T-helper 2 cell treated with Interferon-gamma antibody and Interleukin-4, amounts not matched to agents 5 μg/mL and 100 μg/mL, for 36 hours (primary cell): ENCODE measurements around the gene VIM.

Experiments used
- DNase-seq: peaks from one replicate; pipeline ENCODE4 v3.0.0; 2021; ENCODE audit warnings: low spot score
- H3K27ac Mint-ChIP-seq: one replicate; pipeline ENCODE4 v1.8.0; 2021; ENCODE audit warnings: mild to moderate bottlenecking, mixed read lengths
- H3K27me3 Mint-ChIP-seq: one replicate; pipeline ENCODE4 v1.8.0; 2021; ENCODE audit warnings: low read depth, mixed read lengths
- H3K36me3 Mint-ChIP-seq: one replicate; pipeline ENCODE4 v1.8.0; 2021; ENCODE audit warnings: low read depth, mixed read lengths
- H3K4me1 Mint-ChIP-seq: one replicate; pipeline ENCODE4 v1.8.0; 2021; ENCODE audit warnings: low read depth, mixed read lengths
- H3K4me3 Mint-ChIP-seq: one replicate; pipeline ENCODE4 v1.8.0; 2022; ENCODE audit warnings: mild to moderate bottlenecking, moderate library complexity, mixed read lengths
- H3K9me3 Mint-ChIP-seq: one replicate; pipeline ENCODE4 v1.8.0; 2021; ENCODE audit warnings: mixed read lengths

Gene VIM

GRCh38 chr10:17229967-17230682 is 2.1 kb downstream of the VIM start:
- Mint-ChIP-seq H3K9me3 (no peaks in the 10 kb centered on the region), H3K36me3 (peaks cover 61% of the 10 kb centered on the region), H3K27me3 (no peaks in the 10 kb centered on the region), H3K27ac (peak overlapping the region; percentile 100), H3K4me3 (peak overlapping the region; percentile 97), H3K4me1 (peaks cover 48% of the 10 kb centered on the region)
- peak; percentile 87 for DNase-seq

GRCh38 chr10:17231788-17232187 is 3.7 kb downstream of the VIM start:
- no peak for DNase-seq
- Mint-ChIP-seq H3K9me3 (no peaks in the 10 kb centered on the region), H3K36me3 (peaks cover 71% of the 10 kb centered on the region), H3K4me1 (peaks cover 48% of the 10 kb centered on the region), H3K27ac (peak overlapping the region; percentile 100), H3K4me3 (peak overlapping the region; percentile 97), H3K27me3 (no peaks in the 10 kb centered on the region)

- Mint-ChIP-seq H3K27ac (peak overlapping the region; percentile 100), H3K9me3 (no peaks in the 10 kb centered on the region), H3K36me3 (peaks cover 76% of the 10 kb centered on the region), H3K4me1 (peaks cover 41% of the 10 kb centered on the region), H3K4me3 (peak overlapping the region; percentile 97), H3K27me3 (no peaks in the 10 kb centered on the region)
- no peak for DNase-seq
Measured at GRCh38 chr10:17232276-17232960, 4.4 kb downstream of the VIM start.

- Mint-ChIP-seq H3K9me3 (no peaks in the 10 kb centered on the region), H3K27me3 (no peaks in the 10 kb centered on the region), H3K4me3 (peak overlapping the region; percentile 26), H3K4me1 (peaks cover 36% of the 10 kb centered on the region), H3K27ac (no peak overlapping the region), H3K36me3 (peaks cover 81% of the 10 kb centered on the region)
- no peak for DNase-seq
Measured at GRCh38 chr10:17233286-17233991, 5.4 kb downstream of the VIM start.

- Mint-ChIP-seq H3K27ac (peak overlapping the region; percentile 3), H3K4me1 (peaks cover 36% of the 10 kb centered on the region), H3K36me3 (peaks cover 79% of the 10 kb centered on the region), H3K27me3 (no peaks in the 10 kb centered on the region), H3K9me3 (no peaks in the 10 kb centered on the region), H3K4me3 (peak overlapping the region; percentile 50)
- no peak for DNase-seq
Measured at GRCh38 chr10:17234431-17234945, 6.4 kb downstream of the VIM start.

GRCh38 chr10:17235136-17235535 is 7.1 kb downstream of the VIM start:
- Mint-ChIP-seq H3K36me3 (peaks cover 74% of the 10 kb centered on the region), H3K9me3 (no peaks in the 10 kb centered on the region), H3K4me1 (peaks cover 36% of the 10 kb centered on the region), H3K27me3 (no peaks in the 10 kb centered on the region), H3K4me3 (peak overlapping the region; percentile 50), H3K27ac (no peak overlapping the region)
- no peak for DNase-seq

- Mint-ChIP-seq H3K27me3 (no peaks in the 10 kb centered on the region), H3K27ac (no peak overlapping the region), H3K36me3 (peaks cover 59% of the 10 kb centered on the region), H3K9me3 (no peaks in the 10 kb centered on the region), H3K4me1 (peaks cover 32% of the 10 kb centered on the region), H3K4me3 (no peak overlapping the region)
- no peak for DNase-seq
Measured at GRCh38 chr10:17236468-17237148, 8.6 kb downstream of the VIM start.

GRCh38 chr10:17237149-17237527 is 9.1 kb downstream of the VIM start:
- no peak overlapping the region for H3K27ac Mint-ChIP-seq
- DNase-seq: no peak
- no peak overlapping the region for H3K4me3 Mint-ChIP-seq
- peaks cover 54% of the 10 kb centered on the region for H3K36me3 Mint-ChIP-seq
- no peaks in the 10 kb centered on the region for H3K27me3 Mint-ChIP-seq
- H3K4me1 Mint-ChIP-seq: peaks cover 29% of the 10 kb centered on the region
- no peaks in the 10 kb centered on the region for H3K9me3 Mint-ChIP-seq

- no peak for DNase-seq
- Mint-ChIP-seq H3K27me3 (no peaks in the 10 kb centered on the region), H3K27ac (no peak overlapping the region), H3K9me3 (no peaks in the 10 kb centered on the region), H3K36me3 (peaks cover 48% of the 10 kb centered on the region), H3K4me3 (no peak overlapping the region), H3K4me1 (peaks cover 23% of the 10 kb centered on the region)
Measured at GRCh38 chr10:17237915-17238444, 9.9 kb downstream of the VIM start.

GRCh38 chr10:17238445-17239291 is 10.6 kb downstream of the VIM start:
- no peaks in the 10 kb centered on the region for H3K9me3 Mint-ChIP-seq
- H3K27ac Mint-ChIP-seq: no peak overlapping the region
- H3K27me3 Mint-ChIP-seq: no peaks in the 10 kb centered on the region
- H3K4me1 Mint-ChIP-seq: peaks cover 23% of the 10 kb centered on the region
- peaks cover 41% of the 10 kb centered on the region for H3K36me3 Mint-ChIP-seq
- DNase-seq: no peak
- no peak overlapping the region for H3K4me3 Mint-ChIP-seq

- peaks cover 33% of the 10 kb centered on the region for H3K36me3 Mint-ChIP-seq
- H3K9me3 Mint-ChIP-seq: no peaks in the 10 kb centered on the region
- H3K27me3 Mint-ChIP-seq: no peaks in the 10 kb centered on the region
- no peak overlapping the region for H3K4me3 Mint-ChIP-seq
- DNase-seq: no peak
- H3K4me1 Mint-ChIP-seq: peaks cover 19% of the 10 kb centered on the region
- H3K27ac Mint-ChIP-seq: no peak overlapping the region
Measured at GRCh38 chr10:17239345-17240085, 11.5 kb downstream of the VIM start.

- Mint-ChIP-seq H3K9me3 (no peaks in the 10 kb centered on the region), H3K4me3 (no peak overlapping the region)
- DNase-seq: no peak
Measured at GRCh38 chr10:17240096-17240495, 12.1 kb downstream of the VIM start.

More at GRCh38 chr10:17240096-17240495, 12.1 kb downstream of the VIM start:
- peaks cover 15% of the 10 kb centered on the region for H3K4me1 Mint-ChIP-seq
- peaks cover 27% of the 10 kb centered on the region for H3K36me3 Mint-ChIP-seq
- no peak overlapping the region for H3K27ac Mint-ChIP-seq
- H3K27me3 Mint-ChIP-seq: no peaks in the 10 kb centered on the region
